ENCODE data around the gene TCP11L2.
"Not testable (repeated sequence)": the region's sequence is repeated elsewhere in the genome, so short reads cannot be mapped to it uniquely, and the experiment has no call there.

TCP11L2 gene

GRCh38 chr12:106308121-106308520 lies 5.6 kb downstream of the TCP11L2 start:
- no peak overlapping the region for H3K4me3 Mint-ChIP-seq
- H3K9me3 Mint-ChIP-seq: no peaks in the 10 kb centered on the region
- H3K27ac Mint-ChIP-seq: no peak overlapping the region
- peaks cover 7% of the 10 kb centered on the region for H3K36me3 Mint-ChIP-seq (ENCODE audit: low read depth)
- H3K4me1 Mint-ChIP-seq (ENCODE audit: low read depth): peaks cover 28% of the 10 kb centered on the region
- no peaks in the 10 kb centered on the region for H3K27me3 Mint-ChIP-seq (ENCODE audit: low read depth)

GRCh38 chr12:106308611-106309010 lies 6.1 kb downstream of the TCP11L2 start:
- H3K9me3 Mint-ChIP-seq: no peaks in the 10 kb centered on the region
- H3K36me3 Mint-ChIP-seq (ENCODE audit: low read depth): peaks cover 7% of the 10 kb centered on the region
- no peak overlapping the region for H3K4me3 Mint-ChIP-seq
- no peaks in the 10 kb centered on the region for H3K27me3 Mint-ChIP-seq (ENCODE audit: low read depth)
- no peak overlapping the region for H3K27ac Mint-ChIP-seq
- H3K4me1 Mint-ChIP-seq (ENCODE audit: low read depth): peaks cover 26% of the 10 kb centered on the region

DNA sequence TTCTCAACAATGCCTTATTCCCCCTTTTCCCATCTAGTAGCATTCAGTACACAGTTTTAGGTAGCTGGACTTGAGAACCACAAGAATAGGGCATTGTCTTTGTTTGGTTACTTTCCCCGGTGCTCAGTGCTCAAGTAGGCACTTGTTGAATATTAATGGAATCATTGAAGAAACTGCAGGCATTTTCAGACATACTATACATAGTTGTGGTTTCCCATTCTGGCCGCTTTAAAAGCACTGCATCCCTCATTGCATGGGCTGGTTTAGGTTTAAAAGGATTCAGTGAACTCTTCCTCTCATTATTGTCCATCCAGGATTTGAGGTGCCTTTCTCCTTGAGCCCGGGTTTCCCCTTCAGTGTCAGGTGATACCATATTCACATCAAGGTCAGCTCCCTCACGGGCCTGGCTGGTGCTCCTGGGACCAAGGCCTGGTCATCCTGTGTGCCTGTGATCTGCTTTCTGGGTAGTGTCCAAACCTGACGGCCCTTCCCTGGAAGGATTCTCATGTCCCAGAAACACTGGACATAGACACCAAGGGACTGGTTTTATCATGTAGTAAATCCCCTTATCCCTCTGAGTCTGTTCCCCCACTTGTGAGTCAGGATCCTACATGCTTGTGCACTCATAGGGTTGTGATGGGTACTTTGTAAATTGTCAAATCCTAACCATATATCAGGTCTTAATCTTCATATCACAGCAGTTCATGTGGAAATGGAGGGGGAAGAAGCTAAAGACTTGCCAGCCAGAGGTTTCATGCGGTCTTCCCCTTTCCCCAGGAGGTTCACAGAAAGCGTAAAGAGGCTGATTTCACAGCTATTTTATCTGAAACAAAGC lies 7.4 kb downstream of the TCP11L2 start:
- peaks cover 10% of the 10 kb centered on the region for H3K36me3 Mint-ChIP-seq (ENCODE audit: low read depth)
- no peak overlapping the region for H3K27ac Mint-ChIP-seq
- no peaks in the 10 kb centered on the region for H3K27me3 Mint-ChIP-seq (ENCODE audit: low read depth)
- peaks cover 16% of the 10 kb centered on the region for H3K4me1 Mint-ChIP-seq (ENCODE audit: low read depth)
- no peak overlapping the region for H3K4me3 Mint-ChIP-seq
- H3K9me3 Mint-ChIP-seq: no peaks in the 10 kb centered on the region

GRCh38 chr12:106310687-106311086 lies 8.2 kb downstream of the TCP11L2 start:
- H3K4me1 Mint-ChIP-seq (ENCODE audit: low read depth): peaks cover 10% of the 10 kb centered on the region
- H3K36me3 Mint-ChIP-seq (ENCODE audit: low read depth): peaks cover 12% of the 10 kb centered on the region
- no peaks in the 10 kb centered on the region for H3K9me3 Mint-ChIP-seq
- no peak overlapping the region for H3K27ac Mint-ChIP-seq
- no peaks in the 10 kb centered on the region for H3K27me3 Mint-ChIP-seq (ENCODE audit: low read depth)
- no peak overlapping the region for H3K4me3 Mint-ChIP-seq

DNA sequence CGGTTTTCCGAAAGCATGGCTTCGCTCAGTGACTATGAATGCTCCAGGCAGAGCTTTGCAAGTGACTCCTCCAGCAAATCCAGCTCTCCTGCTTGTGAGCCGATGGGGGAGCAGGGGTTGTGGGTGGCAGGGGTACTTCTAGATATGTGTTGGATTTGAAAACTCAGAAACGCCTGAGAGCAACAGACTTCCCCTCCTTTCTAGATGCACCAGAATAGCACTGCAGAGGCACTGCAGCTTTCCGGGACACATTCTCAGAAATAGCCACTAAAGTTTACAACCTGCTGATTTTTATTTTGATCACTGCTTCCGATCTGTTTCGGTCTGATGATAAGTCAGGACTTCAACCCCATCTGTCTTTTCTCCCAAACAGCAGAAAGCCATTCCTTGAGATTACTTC lies 8.6 kb downstream of the TCP11L2 start:
- H3K36me3 Mint-ChIP-seq (ENCODE audit: low read depth): peaks cover 12% of the 10 kb centered on the region
- H3K4me3 Mint-ChIP-seq: no peak overlapping the region
- H3K4me1 Mint-ChIP-seq (ENCODE audit: low read depth): peaks cover 10% of the 10 kb centered on the region
- no peak overlapping the region for H3K27ac Mint-ChIP-seq
- no peaks in the 10 kb centered on the region for H3K27me3 Mint-ChIP-seq (ENCODE audit: low read depth)
- no peaks in the 10 kb centered on the region for H3K9me3 Mint-ChIP-seq

GRCh38 chr12:106313413-106313812 lies 10.9 kb downstream of the TCP11L2 start:
- H3K27me3 Mint-ChIP-seq (ENCODE audit: low read depth); H3K4me3 Mint-ChIP-seq; H3K9me3 Mint-ChIP-seq; H3K27ac Mint-ChIP-seq; H3K4me1 Mint-ChIP-seq (ENCODE audit: low read depth): not testable (repeated sequence)
- peaks cover 13% of the 10 kb centered on the region for H3K36me3 Mint-ChIP-seq (ENCODE audit: low read depth)

- Mint-ChIP-seq H3K27ac (no peak overlapping the region), H3K4me1 (ENCODE audit: low read depth) (peaks cover 6% of the 10 kb centered on the region), H3K4me3 (no peak overlapping the region), H3K36me3 (ENCODE audit: low read depth) (peaks cover 17% of the 10 kb centered on the region), H3K9me3 (no peaks in the 10 kb centered on the region), H3K27me3 (ENCODE audit: low read depth) (no peaks in the 10 kb centered on the region)
Observed at GRCh38 chr12:106315523-106315922, 13.0 kb downstream of the TCP11L2 start.

GRCh38 chr12:106317406-106318082 lies 15.0 kb downstream of the TCP11L2 start:
- H3K4me3 Mint-ChIP-seq: no peak overlapping the region
- no peak overlapping the region for H3K27ac Mint-ChIP-seq
- H3K4me1 Mint-ChIP-seq (ENCODE audit: low read depth): no peaks in the 10 kb centered on the region
- H3K9me3 Mint-ChIP-seq: no peaks in the 10 kb centered on the region
- no peaks in the 10 kb centered on the region for H3K27me3 Mint-ChIP-seq (ENCODE audit: low read depth)
- H3K36me3 Mint-ChIP-seq (ENCODE audit: low read depth): peaks cover 29% of the 10 kb centered on the region

DNA sequence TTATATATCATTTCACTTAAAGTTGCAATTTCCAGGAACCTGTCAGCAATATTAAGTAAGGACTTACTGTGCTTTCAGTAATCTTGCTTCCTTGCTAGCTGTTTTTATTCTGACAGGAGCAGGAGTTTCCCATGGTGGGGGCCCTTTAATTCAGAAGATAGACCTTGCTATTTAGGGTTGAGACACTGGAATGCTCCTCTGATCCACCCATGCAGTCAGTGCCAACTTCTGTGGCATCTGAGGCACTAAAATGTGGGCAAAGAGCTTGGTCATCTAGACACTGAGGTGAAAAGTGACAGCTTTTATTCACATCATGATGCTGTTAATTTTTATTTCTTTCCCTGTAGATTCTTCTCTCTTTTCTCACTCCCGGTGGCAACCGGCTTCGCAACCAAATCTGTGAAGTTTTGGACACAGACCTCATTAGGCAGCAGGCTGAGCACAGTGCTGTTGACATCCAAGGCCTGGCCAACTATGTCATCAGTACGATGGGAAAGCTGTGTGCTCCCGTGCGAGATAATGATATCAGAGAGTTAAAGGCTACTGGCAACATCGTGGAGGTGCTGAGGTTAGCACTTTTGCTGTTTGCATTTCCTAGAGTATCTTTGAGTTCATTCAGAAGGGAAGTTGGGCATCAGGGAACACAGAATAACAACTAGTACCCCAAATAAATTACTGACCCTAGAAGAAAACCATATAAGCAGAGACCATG lies 18.8 kb downstream of the TCP11L2 start:
- H3K4me1 Mint-ChIP-seq (ENCODE audit: low read depth): no peaks in the 10 kb centered on the region
- no peak overlapping the region for H3K27ac Mint-ChIP-seq
- no peak overlapping the region for H3K4me3 Mint-ChIP-seq
- H3K27me3 Mint-ChIP-seq (ENCODE audit: low read depth): no peaks in the 10 kb centered on the region
- H3K9me3 Mint-ChIP-seq: no peaks in the 10 kb centered on the region
- peaks cover 31% of the 10 kb centered on the region for H3K36me3 Mint-ChIP-seq (ENCODE audit: low read depth)

DNA sequence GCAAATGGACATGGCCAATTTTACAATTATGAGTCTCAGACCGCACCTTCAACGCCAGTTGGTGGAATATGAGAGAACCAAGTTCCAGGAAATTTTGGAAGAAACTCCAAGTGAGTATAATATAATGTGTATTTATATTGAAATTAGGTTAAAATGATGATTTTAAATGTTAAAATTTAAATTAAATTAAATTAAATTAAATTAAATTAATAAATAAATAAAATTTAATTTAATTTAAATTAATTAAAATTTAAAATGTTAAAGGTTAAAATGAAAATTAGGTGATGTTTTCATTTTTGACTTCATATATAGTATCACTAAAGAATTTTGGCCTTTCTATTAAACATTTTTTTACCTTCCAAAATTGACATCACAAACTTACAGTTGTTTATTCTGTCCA lies 21.0 kb downstream of the TCP11L2 start:
- Mint-ChIP-seq H3K9me3 (no peaks in the 10 kb centered on the region), H3K36me3 (ENCODE audit: low read depth) (peaks cover 29% of the 10 kb centered on the region), H3K27ac (no peak overlapping the region), H3K4me3 (no peak overlapping the region), H3K27me3 (ENCODE audit: low read depth) (no peaks in the 10 kb centered on the region), H3K4me1 (ENCODE audit: low read depth) (no peaks in the 10 kb centered on the region)

GRCh38 chr12:106327309-106327869 lies 24.9 kb downstream of the TCP11L2 start:
- no peak overlapping the region for H3K4me3 Mint-ChIP-seq
- peaks cover 19% of the 10 kb centered on the region for H3K36me3 Mint-ChIP-seq (ENCODE audit: low read depth)

DNA sequence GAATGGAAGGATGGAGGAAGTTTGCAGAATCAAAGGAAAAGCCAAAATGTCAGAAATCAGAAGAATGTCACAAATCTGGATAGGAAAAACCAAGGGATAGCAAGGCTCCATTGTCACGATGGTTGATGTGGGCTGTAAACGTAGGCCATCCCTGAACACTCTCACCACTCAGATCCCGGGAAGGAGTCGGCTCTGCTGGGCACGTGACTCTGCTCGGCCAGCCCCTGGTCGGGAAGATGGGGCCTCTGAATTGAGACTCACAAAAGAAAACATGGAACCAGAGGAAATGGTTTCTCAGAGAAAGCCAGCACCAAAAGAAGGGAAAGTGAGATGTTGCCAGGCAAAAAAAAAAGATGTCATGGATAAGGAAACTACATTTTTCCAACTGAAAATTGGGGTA lies 26.2 kb downstream of the TCP11L2 start:
- Mint-ChIP-seq H3K36me3 (ENCODE audit: low read depth) (peaks cover 16% of the 10 kb centered on the region), H3K27me3 (ENCODE audit: low read depth) (no peaks in the 10 kb centered on the region), H3K4me3 (no peak overlapping the region), H3K9me3 (no peaks in the 10 kb centered on the region), H3K27ac (no peak overlapping the region), H3K4me1 (ENCODE audit: low read depth) (no peaks in the 10 kb centered on the region)

More at GRCh38 chr12:106327309-106327869, 24.9 kb downstream of the TCP11L2 start:
- no peak overlapping the region for H3K27ac Mint-ChIP-seq
- H3K9me3 Mint-ChIP-seq: no peaks in the 10 kb centered on the region
- no peaks in the 10 kb centered on the region for H3K4me1 Mint-ChIP-seq (ENCODE audit: low read depth)
- H3K27me3 Mint-ChIP-seq (ENCODE audit: low read depth): no peaks in the 10 kb centered on the region

DNA sequence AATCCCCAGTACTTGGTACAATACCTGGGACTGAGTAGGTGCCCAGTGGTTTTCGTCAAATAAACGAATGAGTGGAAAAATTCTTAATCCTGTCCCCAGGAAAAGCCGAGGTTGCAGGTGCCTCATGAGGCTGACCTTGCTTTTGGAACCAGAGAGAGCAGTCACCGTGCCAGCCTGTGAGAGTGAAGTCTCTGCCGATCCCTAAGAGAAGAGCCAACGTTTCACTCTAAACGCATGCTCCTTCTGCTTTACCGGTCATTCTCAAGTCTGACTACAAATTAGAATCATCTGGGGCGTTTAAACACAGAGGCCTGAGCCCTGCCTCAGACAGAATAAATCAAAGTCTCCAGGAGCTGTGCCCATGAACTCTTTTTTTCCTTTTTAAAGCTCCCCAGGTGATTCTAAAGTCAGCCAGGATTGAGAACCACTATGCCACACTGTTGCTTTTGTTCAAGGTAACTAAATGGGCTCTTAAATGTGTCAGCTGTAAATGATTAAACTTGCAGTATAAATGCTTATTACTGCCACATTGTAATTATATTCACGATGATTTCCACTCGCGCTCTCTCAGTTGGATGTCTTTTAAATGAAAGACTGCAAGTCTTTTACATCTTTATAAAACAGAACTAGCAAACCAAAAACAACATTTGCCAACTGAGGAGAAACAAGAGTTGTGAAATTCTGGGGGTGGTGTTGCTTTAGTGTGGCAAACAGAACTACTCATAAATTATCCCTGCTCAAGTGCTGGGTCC lies 26.9 kb downstream of the TCP11L2 start:
- H3K9me3 Mint-ChIP-seq: no peaks in the 10 kb centered on the region
- no peaks in the 10 kb centered on the region for H3K4me1 Mint-ChIP-seq (ENCODE audit: low read depth)
- peaks cover 10% of the 10 kb centered on the region for H3K36me3 Mint-ChIP-seq (ENCODE audit: low read depth)
- no peaks in the 10 kb centered on the region for H3K27me3 Mint-ChIP-seq (ENCODE audit: low read depth)
- no peak overlapping the region for H3K4me3 Mint-ChIP-seq
- H3K27ac Mint-ChIP-seq: no peak overlapping the region

DNA sequence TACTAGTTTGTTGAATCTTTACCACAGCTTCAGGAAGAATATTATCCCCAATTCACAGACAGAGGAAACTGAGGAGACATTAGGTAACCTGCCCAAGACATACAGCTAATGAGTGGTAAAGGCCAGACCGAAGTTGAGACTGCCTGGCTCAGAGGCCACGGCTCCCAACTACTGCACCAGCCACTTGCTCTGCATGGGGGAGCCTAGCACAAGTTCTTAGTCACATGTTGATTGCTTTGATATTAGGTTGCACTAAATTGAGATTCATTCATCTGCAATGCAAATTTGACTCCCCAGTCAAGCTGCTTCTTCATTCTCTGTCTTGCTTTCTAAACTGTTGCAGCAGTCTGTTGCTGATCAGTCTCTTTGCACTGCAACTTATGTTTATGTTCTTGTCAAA lies 29.1 kb downstream of the TCP11L2 start:
- Mint-ChIP-seq H3K27ac (no peak overlapping the region), H3K9me3 (no peaks in the 10 kb centered on the region), H3K4me1 (ENCODE audit: low read depth) (no peaks in the 10 kb centered on the region), H3K4me3 (no peak overlapping the region), H3K27me3 (ENCODE audit: low read depth) (no peaks in the 10 kb centered on the region), H3K36me3 (ENCODE audit: low read depth) (peaks cover 7% of the 10 kb centered on the region)

Data from T-helper 1 cell treated with Interleukin-12 subunit alpha and Interleukin-12 subunit beta and Interleukin-4 antibody, amounts not matched to agents 30 μg/mL and 1 μg/mL, for 36 hours (primary cell).